Stimulated activated naive CD8-positive, alpha-beta T cell treated with anti-CD3 and anti-CD28 coated beads, Interleukin-15, amount 100 ng/mL, for 72 hours (primary cell): Measurements from ENCODE around the gene CFAP91.

Source experiments
- ATAC-seq: fragments of 150-1000 bp; cut with Tn5 transposase; 2 replicates; pipeline ENCODE4 v1.10.0; 2021; ENCODE audit warnings: mild to moderate bottlenecking, moderate library complexity
- DNase-seq, 2 donors: peaks; one replicate each; pipeline ENCODE4 v3.0.0; 2021 to 2022
- H3K27ac Mint-ChIP-seq, 2 donors: one replicate each; pipeline ENCODE4 v1.8.0; 2022; ENCODE audit warnings: mild to moderate bottlenecking in 2 of 2, mixed read lengths in 2 of 2, moderate library complexity in 2 of 2
- H3K27me3 Mint-ChIP-seq: one replicate; pipeline ENCODE4 v1.8.0; 2022; ENCODE audit warnings: mixed read lengths
- H3K4me1 Mint-ChIP-seq: one replicate; pipeline ENCODE4 v1.8.0; 2022; ENCODE audit warnings: mild to moderate bottlenecking, mixed read lengths
- H3K4me3 Mint-ChIP-seq, 2 donors: one replicate each; pipeline ENCODE4 v1.8.0; 2022; ENCODE audit warnings: mild to moderate bottlenecking in 2 of 2, mixed read lengths in 2 of 2, moderate library complexity in 1 of 2
- H3K9me3 Mint-ChIP-seq, 2 donors: one replicate each; pipeline ENCODE4 v1.8.0; 2022; ENCODE audit warnings: mixed read lengths in 2 of 2

The CFAP91 gene

GRCh38 chr3:119751423-119751822, 48.6 kb downstream of the CFAP91 start:
- Mint-ChIP-seq H3K4me3 (no peak overlapping the region), H3K27me3 (peaks cover 54% of the 10 kb centered on the region), H3K27ac (no peak overlapping the region), H3K9me3 (peaks cover 6 to 12% of the 10 kb centered on the region in 2 donors), H3K4me1 (no peaks in the 10 kb centered on the region)
- DNase-seq (no peak), ATAC-seq (no peak)
